ENCODE results near the gene TRIM63. TPM values are rescaled to one million over a fixed set of nuclear protein-coding genes. Genes with fewer than 3 reads are reported as not detected.

The TRIM63 gene
- total RNA-seq, 1 experiment from 2014 or later: not detected

DNA sequence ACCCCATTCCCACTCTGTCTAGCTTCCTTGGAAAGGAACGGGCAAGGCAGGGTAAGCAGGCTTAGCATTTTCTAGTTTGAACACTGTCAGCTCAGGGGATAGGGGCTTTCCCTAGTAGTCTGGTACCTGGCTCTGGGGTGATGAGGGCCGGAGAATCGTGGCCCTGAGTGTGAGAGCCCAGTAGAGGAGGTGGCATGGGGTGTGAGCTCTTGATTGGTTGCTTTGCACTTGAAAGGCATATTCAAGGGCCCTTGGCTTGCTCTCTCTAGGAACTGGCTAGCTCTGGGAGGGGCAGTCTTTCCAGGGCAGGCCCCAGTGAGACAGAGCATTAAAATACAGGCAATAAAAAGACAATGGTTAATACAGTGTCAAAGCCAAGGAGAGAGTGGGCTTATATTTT lies 56.6 kb downstream of the TRIM63 start:
- Histone ChIP-seq H3K36me3 (ENCODE audit: insufficient read depth, low read length, poor library complexity, severe bottlenecking) (no peaks in the 10 kb centered on the region), H3K27ac (ENCODE audit: low read depth, low read length, poor library complexity, severe bottlenecking) (no peak overlapping the region), H3K4me1 (ENCODE audit: insufficient read depth, low read length, poor library complexity, severe bottlenecking) (no peaks in the 10 kb centered on the region), H3K4me3 (ENCODE audit: low read depth, low read length, poor library complexity, severe bottlenecking) (no peak overlapping the region), H3K27me3 (replicated peaks; ENCODE audit: insufficient read depth, low read depth, low read length, poor library complexity) (no peaks in the 10 kb centered on the region), H3K9me3 (ENCODE audit: low read depth, low read length, poor library complexity, severe bottlenecking) (no peaks in the 10 kb centered on the region)
- ChIA-PET CTCF (interaction anchor here (0.9 kb wide), 1 partner anchor 115 kb away, joined by 3 read pairs; no protein-coding TSS in a partner anchor), POLR2A (ENCODE audit: low non-redundant PET) (no interaction called here)
- TF ChIP-seq, protein P1, sequence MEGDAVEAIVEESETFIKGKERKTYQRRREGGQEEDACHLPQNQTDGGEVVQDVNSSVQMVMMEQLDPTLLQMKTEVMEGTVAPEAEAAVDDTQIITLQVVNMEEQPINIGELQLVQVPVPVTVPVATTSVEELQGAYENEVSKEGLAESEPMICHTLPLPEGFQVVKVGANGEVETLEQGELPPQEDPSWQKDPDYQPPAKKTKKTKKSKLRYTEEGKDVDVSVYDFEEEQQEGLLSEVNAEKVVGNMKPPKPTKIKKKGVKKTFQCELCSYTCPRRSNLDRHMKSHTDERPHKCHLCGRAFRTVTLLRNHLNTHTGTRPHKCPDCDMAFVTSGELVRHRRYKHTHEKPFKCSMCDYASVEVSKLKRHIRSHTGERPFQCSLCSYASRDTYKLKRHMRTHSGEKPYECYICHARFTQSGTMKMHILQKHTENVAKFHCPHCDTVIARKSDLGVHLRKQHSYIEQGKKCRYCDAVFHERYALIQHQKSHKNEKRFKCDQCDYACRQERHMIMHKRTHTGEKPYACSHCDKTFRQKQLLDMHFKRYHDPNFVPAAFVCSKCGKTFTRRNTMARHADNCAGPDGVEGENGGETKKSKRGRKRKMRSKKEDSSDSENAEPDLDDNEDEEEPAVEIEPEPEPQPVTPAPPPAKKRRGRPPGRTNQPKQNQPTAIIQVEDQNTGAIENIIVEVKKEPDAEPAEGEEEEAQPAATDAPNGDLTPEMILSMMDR (conservative IDR thresholded peaks at IDR 0.05; ENCODE audit: low read depth, low read length): no peak
- TF ChIP-seq EZH2 (IDR thresholded peaks at IDR 0.05; ENCODE audit: borderline replicate concordance, low read depth, low read length, poor library complexity, severe bottlenecking): no peak
- no TSS peak for BruUV-seq (replicated peaks)
- intact Hi-C loops (cut with micrococcal nuclease; ENCODE audit: unreplicated experiment): no loop called here
- DNase-seq (ENCODE audit: low spot score): no peak

DNA sequence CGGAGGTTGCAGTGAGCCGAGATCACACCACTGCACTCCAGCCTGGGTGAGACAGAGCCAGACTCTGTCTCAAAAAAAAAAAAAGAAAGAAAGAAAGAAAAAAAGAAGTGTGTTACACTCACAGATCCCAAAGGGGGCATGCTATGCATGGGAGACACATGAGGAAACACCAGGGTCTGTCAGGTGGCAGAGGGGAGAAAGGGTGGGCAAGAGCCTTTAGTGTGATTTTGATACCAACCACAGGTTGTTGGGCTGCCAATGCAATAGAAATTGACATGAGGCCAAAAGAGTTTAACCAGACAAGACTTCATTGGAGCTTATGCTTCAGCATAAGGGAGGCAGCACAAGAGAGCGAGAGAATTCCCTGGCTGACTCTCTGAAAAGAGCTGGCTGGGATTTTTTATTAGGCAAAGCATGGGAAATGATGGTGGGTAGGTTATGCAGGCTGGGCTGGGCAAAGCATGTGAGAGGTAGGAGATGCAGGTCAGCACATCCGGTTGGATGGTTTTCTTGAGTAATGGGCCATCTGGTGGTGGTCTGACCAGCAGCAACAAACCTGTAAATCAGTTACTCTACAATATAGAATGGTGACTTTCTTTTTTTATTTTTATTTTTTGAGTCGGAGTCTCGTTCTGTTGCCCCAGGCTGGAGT lies 57.5 kb downstream of the TRIM63 start:
- TF ChIP-seq EZH2 (IDR thresholded peaks at IDR 0.05; ENCODE audit: borderline replicate concordance, low read depth, low read length, poor library complexity, severe bottlenecking): no peak
- TF ChIP-seq, protein P1 (conservative IDR thresholded peaks at IDR 0.05; ENCODE audit: low read depth, low read length): peak; percentile 30
- BruUV-seq (replicated peaks): no TSS peak
- ChIA-PET POLR2A (ENCODE audit: low non-redundant PET) (no interaction called here), CTCF (interaction anchor here (0.6 kb wide), 1 partner anchor 27 kb away, joined by 4 read pairs; no protein-coding TSS in a partner anchor)
- peak; percentile 18 for DNase-seq (ENCODE audit: low spot score)
- Histone ChIP-seq H3K36me3 (ENCODE audit: insufficient read depth, low read length, poor library complexity, severe bottlenecking) (no peaks in the 10 kb centered on the region), H3K27ac (ENCODE audit: low read depth, low read length, poor library complexity, severe bottlenecking) (no peak overlapping the region), H3K4me1 (ENCODE audit: insufficient read depth, low read length, poor library complexity, severe bottlenecking) (no peaks in the 10 kb centered on the region), H3K27me3 (replicated peaks; ENCODE audit: insufficient read depth, low read depth, low read length, poor library complexity) (no peaks in the 10 kb centered on the region), H3K4me3 (ENCODE audit: low read depth, low read length, poor library complexity, severe bottlenecking) (no peak overlapping the region), H3K9me3 (ENCODE audit: low read depth, low read length, poor library complexity, severe bottlenecking) (no peaks in the 10 kb centered on the region)
- intact Hi-C loops (cut with micrococcal nuclease; ENCODE audit: unreplicated experiment): no loop called here

DNA sequence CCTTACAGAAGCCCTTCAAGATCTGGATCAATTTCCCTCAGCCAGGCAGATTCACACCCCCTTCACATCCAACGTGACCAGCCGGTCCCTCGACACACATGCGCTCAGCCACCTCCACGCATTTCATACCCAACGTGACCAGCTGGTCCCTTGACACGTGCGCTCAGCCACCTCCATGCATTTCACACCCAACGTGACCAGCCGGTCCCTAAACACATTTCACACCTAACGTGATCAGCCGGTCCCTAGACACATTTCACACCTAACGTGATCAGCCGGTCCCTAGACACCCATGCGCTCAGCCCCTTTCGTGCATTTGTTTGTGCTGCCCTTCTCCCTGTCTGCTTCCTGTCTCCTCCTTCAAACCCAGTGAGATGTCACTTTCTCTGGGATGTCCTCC lies 60.7 kb downstream of the TRIM63 start:
- Histone ChIP-seq H3K4me3 (ENCODE audit: low read depth, low read length, poor library complexity, severe bottlenecking) (no peak overlapping the region), H3K36me3 (ENCODE audit: insufficient read depth, low read length, poor library complexity, severe bottlenecking) (no peaks in the 10 kb centered on the region), H3K9me3 (ENCODE audit: low read depth, low read length, poor library complexity, severe bottlenecking) (no peaks in the 10 kb centered on the region), H3K27ac (ENCODE audit: low read depth, low read length, poor library complexity, severe bottlenecking) (no peak overlapping the region), H3K4me1 (ENCODE audit: insufficient read depth, low read length, poor library complexity, severe bottlenecking) (no peaks in the 10 kb centered on the region), H3K27me3 (replicated peaks; ENCODE audit: insufficient read depth, low read depth, low read length, poor library complexity) (no peaks in the 10 kb centered on the region)
- ChIA-PET CTCF (no interaction called here), POLR2A (ENCODE audit: low non-redundant PET) (no interaction called here)
- no peak for DNase-seq (ENCODE audit: low spot score)
- TF ChIP-seq EZH2 (IDR thresholded peaks at IDR 0.05; ENCODE audit: borderline replicate concordance, low read depth, low read length, poor library complexity, severe bottlenecking): no peak
- TF ChIP-seq, protein P1 (conservative IDR thresholded peaks at IDR 0.05; ENCODE audit: low read depth, low read length): no peak
- no TSS peak for BruUV-seq (replicated peaks)
- intact Hi-C loops (cut with micrococcal nuclease; ENCODE audit: unreplicated experiment): no loop called here

Data from A673 (cell line).